Esophagus squamous epithelium (tissue), 5 donors: ENCODE data around the gene ABCA1. TPM values are rescaled to one million over a fixed set of nuclear protein-coding genes. Genes with fewer than 3 reads are reported as not detected.

ENCODE experiments used
- DNase-seq: peaks from one replicate; lab custom pipeline; 2025; lab: John Stamatoyannopoulos, UW
- H3K27ac ChIP-seq, 4 donors: fragments of 200-600 bp; sonication (generic); one replicate each; pipeline ENCODE4 v1.5.1; 2016 to 2019; ENCODE audit warnings: mild to moderate bottlenecking in 1 of 4
- H3K27me3 ChIP-seq, 4 donors: fragments of 200-600 bp; sonication (generic); 1 replicate in 3 of 4; 2 replicates in 1 of 4; pipeline versions ENCODE4 v1.5.1 to v1.6.0; 2017 to 2021; ENCODE audit warnings: antibody characterized with exemption in 1 of 4
- H3K36me3 ChIP-seq, 3 donors: fragments of 200-600 bp; sonication (generic); one replicate each; pipeline ENCODE4 v1.5.1; 2016 to 2019
- H3K4me1 ChIP-seq, 3 donors: fragments of 200-600 bp; sonication (generic); one replicate each; pipeline ENCODE4 v1.5.1; 2017 to 2019
- H3K4me3 ChIP-seq, 4 donors: fragments of 200-600 bp; sonication (generic); 1 replicate in 3 of 4; 2 replicates in 1 of 4; pipeline ENCODE4 v1.5.1; 2016 to 2019; ENCODE audit warnings: mild to moderate bottlenecking in 2 of 4, moderate library complexity in 1 of 4
- H3K9me3 ChIP-seq, 3 donors: fragments of 200-600 bp; sonication (generic); one replicate each; pipeline ENCODE4 v1.5.1; 2016 to 2019
- CTCF ChIP-seq, 6 experiments: fragments of 450-650 bp in 4 of 6; fragments of 200-600 bp in 2 of 6; sonication (generic) in 2 of 6; IDR thresholded peaks; one replicate each; pipeline ENCODE4 v1.5.1; 2016 to 2019; ENCODE audit warnings: antibody characterized with exemption in 6 of 6, mild to moderate bottlenecking in 4 of 6, moderate library complexity in 4 of 6
- POLR2A ChIP-seq, 4 donors: fragments of 450-650 bp; IDR thresholded peaks; one replicate each; pipeline ENCODE4 v1.6.1; 2017; ENCODE audit warnings: antibody characterized with exemption in 4 of 4, mild to moderate bottlenecking in 4 of 4, moderate library complexity in 3 of 4
- WGBS, 2 donors: methylation state at CpG; one replicate each; pipeline ENCODE4 v1.1.5; 2018; 5-methylcytosine and 5-hydroxymethylcytosine counted together
- intact Hi-C: fragments of 100-400 bp; cut with DNase I; formaldehyde crosslinking; loops from one replicate; pipeline ENCODE4 v1.15.0; 2022
- total RNA-seq, 4 donors: library from RNA; depleted of rRNA; stranded (reverse); fragments of >200 nt; gene quantifications; one replicate each; pipeline ENCODE4 v1.1.0, GENCODE V29; 2016
- donor health status: DM: yes; HTN: yes; CAD: no.

Gene ABCA1
- total RNA-seq, 4 donors from 2014 or later: 7.7 to 37.6 (median 23.3) TPM

- WGBS, 2 donors: 79 to 80% methylated on average over 2 to 4 of the region's 4 CpGs
- H3K9me3 ChIP-seq: no peaks in the 10 kb centered on the region
- no peak overlapping the region for H3K27ac ChIP-seq
- DNase-seq: no peak
- intact Hi-C loops: no loop called here
- peaks cover 9 to 74% (median 38%) of the 10 kb centered on the region in 3 donors for H3K4me1 ChIP-seq
- no peaks in the 10 kb centered on the region for H3K27me3 ChIP-seq
- peaks cover 0 to 42% (median 0%) of the 10 kb centered on the region in 3 donors for H3K36me3 ChIP-seq
- TF ChIP-seq CTCF (IDR thresholded peaks at IDR 0.05) (no peak), POLR2A (IDR thresholded peaks at IDR 0.05) (no peak)
- H3K4me3 ChIP-seq: no peak overlapping the region
These were observed 74.8 kb downstream of the ABCA1 start for GRCh38 chr9:104853159-104853558.

DNA sequence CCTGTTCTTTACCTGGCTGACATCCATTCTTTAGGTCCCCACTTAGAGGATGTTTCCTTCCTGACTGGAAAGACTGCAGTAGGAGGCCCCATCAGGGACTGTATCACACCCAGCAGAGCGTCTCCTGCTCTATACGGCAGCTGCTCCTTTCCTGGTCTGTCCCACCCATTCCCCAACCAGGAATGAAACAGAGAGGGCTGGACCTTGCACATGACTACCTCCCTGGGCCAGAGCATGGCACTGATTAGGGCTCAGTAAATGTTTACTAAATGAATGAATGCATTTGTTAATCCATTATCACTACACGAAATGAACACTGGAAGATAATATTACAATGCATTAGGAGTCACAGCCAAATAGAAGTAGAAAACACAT, 76.4 kb downstream of the ABCA1 start:
- intact Hi-C loops: no loop called here
- no peaks in the 10 kb centered on the region for H3K27me3 ChIP-seq
- H3K4me1 ChIP-seq: peaks cover 3 to 58% (median 22%) of the 10 kb centered on the region in 3 donors
- peaks cover 0 to 43% (median 0%) of the 10 kb centered on the region in 3 donors for H3K36me3 ChIP-seq
- no peaks in the 10 kb centered on the region for H3K9me3 ChIP-seq
- 67 to 83% methylated on average over 3 of the region's 3 CpGs for WGBS, 2 donors
- no peak overlapping the region for H3K27ac ChIP-seq
- no peak overlapping the region for H3K4me3 ChIP-seq
- TF ChIP-seq POLR2A (IDR thresholded peaks at IDR 0.05) (no peak), CTCF (IDR thresholded peaks at IDR 0.05) (no peak)
- DNase-seq: no peak

DNA sequence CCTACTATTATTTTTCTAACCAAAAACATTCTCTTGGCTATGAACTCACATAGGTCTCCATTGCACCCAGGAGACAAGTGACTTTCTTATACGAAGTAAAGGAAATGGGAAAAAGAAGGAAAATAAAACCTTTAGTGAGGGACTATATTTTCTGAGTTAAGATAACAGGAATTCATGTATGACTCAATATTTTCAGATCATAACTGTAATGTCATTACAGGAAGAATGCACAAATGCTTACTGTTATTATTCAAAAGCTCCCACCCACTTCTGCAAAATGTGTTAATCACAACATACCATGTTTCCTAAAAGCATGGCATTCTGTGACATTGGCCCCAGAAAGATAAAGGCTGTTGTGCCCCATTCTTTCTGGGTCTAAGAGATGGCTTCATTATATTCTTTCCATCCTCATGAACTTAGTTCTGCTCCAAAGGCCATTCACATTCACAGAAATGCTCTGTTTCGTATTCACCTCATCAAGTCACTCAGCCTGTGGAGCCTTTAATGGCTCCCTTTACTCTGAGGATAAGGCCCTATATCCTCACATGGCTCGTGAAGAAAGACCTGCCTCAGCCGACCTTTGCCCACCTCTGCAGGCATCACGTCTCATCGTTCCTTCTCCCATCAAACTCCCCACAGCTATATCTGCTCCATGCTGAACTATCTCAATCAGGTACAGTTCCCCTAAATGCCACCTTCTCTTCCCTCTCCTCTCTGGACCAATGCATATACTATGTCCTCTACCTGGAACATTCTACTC, 77.0 kb downstream of the ABCA1 start:
- Histone ChIP-seq H3K27ac (no peak overlapping the region), H3K27me3 (no peaks in the 10 kb centered on the region), H3K4me1 (peaks cover 0 to 52% (median 17%) of the 10 kb centered on the region in 3 donors), H3K36me3 (peaks cover 0 to 38% (median 0%) of the 10 kb centered on the region in 3 donors), H3K4me3 (no peak overlapping the region), H3K9me3 (no peaks in the 10 kb centered on the region)
- intact Hi-C loops: no loop called here
- 72 to 82% methylated on average over 6 of the region's 6 CpGs for WGBS, 2 donors
- TF ChIP-seq POLR2A (IDR thresholded peaks at IDR 0.05) (no peak), CTCF (IDR thresholded peaks at IDR 0.05) (no peak)
- no peak for DNase-seq

DNA sequence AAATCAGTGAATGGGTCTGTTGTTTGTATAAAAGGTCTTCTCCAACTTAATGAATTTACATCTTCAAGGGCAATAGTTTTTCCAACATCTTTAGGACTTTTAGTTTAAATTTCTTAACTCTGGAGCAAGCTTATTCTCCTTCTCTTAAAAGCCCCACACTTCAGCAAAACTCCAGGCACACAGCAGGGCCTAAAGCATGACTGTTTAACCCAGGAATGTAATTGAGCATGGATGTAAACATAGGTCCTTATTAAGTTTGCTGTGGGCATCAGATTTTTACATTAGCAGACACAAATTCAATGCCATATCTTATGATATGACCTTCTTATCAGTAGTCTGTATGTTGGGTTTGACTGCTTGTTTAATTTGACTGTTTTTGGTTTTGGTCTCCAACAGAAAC, 78.9 kb downstream of the ABCA1 start:
- no peak for TF ChIP-seq CTCF (IDR thresholded peaks at IDR 0.05)
- no peaks in the 10 kb centered on the region for H3K27me3 ChIP-seq
- peaks cover 0 to 44% (median 0%) of the 10 kb centered on the region in 3 donors for H3K36me3 ChIP-seq
- no peak overlapping the region for H3K4me3 ChIP-seq
- intact Hi-C loops: no loop called here
- H3K27ac ChIP-seq: no peak overlapping the region
- peaks cover 7 to 48% (median 8%) of the 10 kb centered on the region in 3 donors for H3K4me1 ChIP-seq
- H3K9me3 ChIP-seq: no peaks in the 10 kb centered on the region
- DNase-seq: no peak

DNA sequence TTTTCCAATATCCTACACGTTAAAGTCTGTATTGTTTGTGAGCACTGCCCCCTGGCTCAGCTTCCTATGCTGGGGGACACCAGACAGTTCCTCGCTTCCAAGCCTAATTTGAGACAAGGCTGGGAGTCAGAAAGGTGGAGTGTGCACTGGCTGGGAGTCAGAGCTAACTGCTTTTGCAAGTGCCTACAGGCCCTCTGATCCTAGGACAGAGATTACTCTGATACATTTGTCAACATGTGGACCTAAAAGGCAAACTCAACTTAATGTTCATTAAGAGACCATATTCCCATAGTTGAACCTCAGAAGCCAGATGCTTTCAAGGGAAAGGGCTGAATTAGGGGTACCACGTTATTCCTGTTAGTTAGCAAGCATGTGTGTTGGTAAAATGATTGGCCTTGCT, 83.2 kb downstream of the ABCA1 start:
- Histone ChIP-seq H3K27me3 (no peaks in the 10 kb centered on the region), H3K9me3 (no peaks in the 10 kb centered on the region), H3K36me3 (peaks cover 5 to 69% (median 14%) of the 10 kb centered on the region in 3 donors), H3K4me1 (peaks cover 6 to 38% (median 7%) of the 10 kb centered on the region in 3 donors), H3K4me3 (no peak overlapping the region), H3K27ac (peak overlapping the region in 1 of 4 donors; percentile 10)
- DNase-seq: no peak
- no peak for TF ChIP-seq POLR2A (IDR thresholded peaks at IDR 0.05)
- no peak for TF ChIP-seq CTCF (IDR thresholded peaks at IDR 0.05)
- intact Hi-C loops: no loop called here
- 43 to 49% methylated on average over 3 of the region's 3 CpGs for WGBS, 2 donors
